ENCODE measurements around the gene SOX18. TPM values are rescaled to one million over a fixed set of nuclear protein-coding genes. Genes with fewer than 3 reads are reported as not detected.
A peak's percentile ranks its signal among the peaks of the same experiment; 100 is the strongest.

SOX18 gene
- total RNA-seq, 6 donors from 2014 or later: 6.3 to 138 (median 37.7) TPM

- no peak for DNase-seq
- no peak for TF ChIP-seq EP300 (IDR thresholded peaks at IDR 0.05)
- TF ChIP-seq POLR2AphosphoS5 (IDR thresholded peaks at IDR 0.05): no peak
- no peak for TF ChIP-seq CTCF (IDR thresholded peaks at IDR 0.05)
- H3K4me3 ChIP-seq: no peak overlapping the region
- H3K27ac ChIP-seq: peak overlapping the region in 3 of 4 donors; percentile 26 to 94 (median 87)
- peaks cover 0 to 19% (median 8%) of the 10 kb centered on the region in 4 donors for H3K27me3 ChIP-seq
- WGBS, 2 donors: 86% methylated on average over 4 to 6 of the region's 6 CpGs
- H3K4me1 ChIP-seq: peaks cover 36 to 76% (median 51%) of the 10 kb centered on the region in 4 donors
- no peaks in the 10 kb centered on the region for H3K36me3 ChIP-seq
- no peaks in the 10 kb centered on the region for H3K9me3 ChIP-seq
- no peak for ATAC-seq (ENCODE audit: low FRiP score in 2 of 2)
Observed at GRCh38 chr20:64081624-64081964, 32.2 kb upstream of the SOX18 start.

GRCh38 chr20:64080813-64081623 lies 31.6 kb upstream of the SOX18 start:
- TF ChIP-seq EP300 (IDR thresholded peaks at IDR 0.05) (no peak), POLR2A (IDR thresholded peaks at IDR 0.05) (no peak), POLR2AphosphoS5 (IDR thresholded peaks at IDR 0.05) (no peak), CTCF (IDR thresholded peaks at IDR 0.05) (no peak)
- peak overlapping the region in 3 of 4 donors; percentile 71 to 92 (median 80) for H3K4me3 ChIP-seq

GRCh38 chr20:64080013-64080812 lies 30.8 kb upstream of the SOX18 start, which contains the start of gene OPRL1:
Gene OPRL1, plus strand, starts transcription at chr20:64080082. Its CDS starts 12,639 bp downstream, at chr20:64092721.
- peak within 1 kb of the TSS; percentile 71 to 92 (median 80) for H3K4me3 ChIP-seq
- H3K9me3 ChIP-seq: no peaks in the 10 kb centered on the region
- peak within 1 kb of the TSS; percentile 84 to 94 (median 90) for H3K27ac ChIP-seq
- H3K36me3 ChIP-seq: peaks cover 0 to 9% (median 4%) of the 10 kb centered on the region in 4 donors
- ATAC-seq (ENCODE audit: low FRiP score in 2 of 2) (peak in 1 of 2 donors; percentile 0), DNase-seq (peak; percentile 41 to 69)
- TF ChIP-seq EP300 (IDR thresholded peaks at IDR 0.05): peak in 1 of 4 donors; percentile 79
- no peak for TF ChIP-seq POLR2A (IDR thresholded peaks at IDR 0.05)
- H3K27me3 ChIP-seq: peaks cover 0 to 17% (median 7%) of the 10 kb centered on the region in 4 donors
- peaks cover 38 to 81% (median 51%) of the 10 kb centered on the region in 4 donors for H3K4me1 ChIP-seq
- WGBS, 2 donors: 0 to 13% methylated on average over 7 to 25 of the region's 62 CpGs

More at GRCh38 chr20:64080813-64081623, 31.6 kb upstream of the SOX18 start:
- WGBS, 2 donors: 56 to 76% methylated on average over 9 to 17 of the region's 17 CpGs
- Histone ChIP-seq H3K27me3 (peaks cover 0 to 19% (median 8%) of the 10 kb centered on the region in 4 donors), H3K36me3 (peaks cover 0 to 4% (median 2%) of the 10 kb centered on the region in 4 donors), H3K4me1 (peaks cover 38 to 81% (median 51%) of the 10 kb centered on the region in 4 donors), H3K27ac (peak overlapping the region; percentile 84 to 94 (median 89)), H3K9me3 (no peaks in the 10 kb centered on the region)
- peak in 1 of 2 donors; percentile 82 for DNase-seq
- ATAC-seq (ENCODE audit: low FRiP score in 2 of 2): no peak

GRCh38 chr20:64079273-64080012 lies 30.0 kb upstream of the SOX18 start, which contains the start of gene RGS19:
Gene RGS19, minus strand, starts transcription at chr20:64079518. Its CDS starts 2,632 bp downstream, at chr20:64076886.
- peak; percentile 27 to 79 for ATAC-seq (ENCODE audit: low FRiP score in 2 of 2)
- H3K4me1 ChIP-seq: peaks cover 38 to 76% (median 47%) of the 10 kb centered on the region in 4 donors
- WGBS, 2 donors: 1% methylated on average over 49 of the region's 73 CpGs; no CpG with 5 or more reads in 1 of the 2 donors
- no peaks in the 10 kb centered on the region for H3K9me3 ChIP-seq
- peak within 1 kb of the TSS; percentile 84 to 94 (median 90) for H3K27ac ChIP-seq
- peak; percentile 86 to 97 for DNase-seq
- peaks cover 0 to 17% (median 8%) of the 10 kb centered on the region in 4 donors for H3K36me3 ChIP-seq
- peak in 3 of 6 experiments; percentile 9 to 23 (median 12) for TF ChIP-seq CTCF (IDR thresholded peaks at IDR 0.05)
- TF ChIP-seq POLR2A (IDR thresholded peaks at IDR 0.05): peak in 1 of 4 donors; percentile 49
- no peak for TF ChIP-seq EP300 (IDR thresholded peaks at IDR 0.05)
- peak; percentile 26 to 30 for TF ChIP-seq POLR2AphosphoS5 (IDR thresholded peaks at IDR 0.05)
- H3K4me3 ChIP-seq: peak within 1 kb of the TSS; percentile 71 to 92 (median 80)
- peaks cover 0 to 10% (median 4%) of the 10 kb centered on the region in 4 donors for H3K27me3 ChIP-seq

All from upper lobe of left lung (tissue), 6 donors.